KOPT-K1 (cell line): ENCODE data around the gene ARG1.

Experiments used
- H3K27ac ChIP-seq: fragments of 200-600 bp; sonication (generic); 2 replicates; pipeline ENCODE4 v1.5.1; 2016; ENCODE audit warnings: antibody characterized with exemption, mild to moderate bottlenecking, low read depth, low read length; ENCODE audit not compliant: poor library complexity, severe bottlenecking
- H3K36me3 ChIP-seq: fragments of 200-600 bp; sonication (generic); 2 replicates; pipeline ENCODE4 v1.5.1; 2017; ENCODE audit warnings: antibody characterized with exemption, mild to moderate bottlenecking, low read length, moderate library complexity; ENCODE audit not compliant: insufficient read depth
- H3K9me3 ChIP-seq: fragments of 200-600 bp; sonication (generic); 2 replicates; pipeline ENCODE4 v1.5.1; 2017; ENCODE audit warnings: antibody characterized with exemption, low read length, mild to moderate bottlenecking; ENCODE audit not compliant: insufficient read depth, poor library complexity, severe bottlenecking

Gene ARG1

DNA sequence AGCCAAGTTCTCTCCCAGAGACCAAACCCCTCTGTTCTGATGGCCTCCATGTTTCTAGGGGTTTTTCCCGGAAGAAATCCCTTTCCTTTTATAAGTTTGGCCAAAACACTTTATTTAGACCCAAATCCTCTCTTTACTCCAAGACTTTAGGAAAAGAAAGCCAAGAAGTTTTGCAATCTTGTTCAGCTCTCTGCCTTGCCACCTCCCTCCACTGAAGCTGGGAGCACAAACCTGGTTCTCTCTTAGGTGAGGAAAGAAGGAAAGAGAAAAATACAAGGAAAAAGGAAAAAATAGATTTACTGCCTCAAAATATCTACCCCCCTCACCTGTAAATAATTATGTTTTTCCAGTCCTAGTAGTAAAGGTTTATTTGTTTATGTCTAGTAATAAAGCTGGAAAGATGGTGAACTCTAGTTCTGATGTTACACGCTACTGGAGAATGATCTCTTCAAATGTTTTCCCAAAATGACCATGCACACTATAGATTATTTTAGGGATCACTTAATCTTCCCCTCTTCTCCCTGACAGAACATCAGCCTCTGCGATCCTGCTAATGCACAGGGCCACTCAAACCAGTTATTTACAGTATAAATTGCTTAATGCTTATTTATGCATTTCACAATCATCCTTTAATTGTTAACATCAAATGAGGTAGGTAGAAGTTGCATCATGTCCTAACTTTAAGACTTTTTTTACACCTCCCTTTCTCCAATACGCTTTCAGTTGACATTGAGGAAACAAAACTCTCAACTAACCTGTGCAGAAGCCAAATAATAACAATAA lies 10.9 kb upstream of the ARG1 start:
- Histone ChIP-seq H3K36me3 (no peaks in the 10 kb centered on the region), H3K27ac (no peak overlapping the region), H3K9me3 (no peaks in the 10 kb centered on the region)

DNA sequence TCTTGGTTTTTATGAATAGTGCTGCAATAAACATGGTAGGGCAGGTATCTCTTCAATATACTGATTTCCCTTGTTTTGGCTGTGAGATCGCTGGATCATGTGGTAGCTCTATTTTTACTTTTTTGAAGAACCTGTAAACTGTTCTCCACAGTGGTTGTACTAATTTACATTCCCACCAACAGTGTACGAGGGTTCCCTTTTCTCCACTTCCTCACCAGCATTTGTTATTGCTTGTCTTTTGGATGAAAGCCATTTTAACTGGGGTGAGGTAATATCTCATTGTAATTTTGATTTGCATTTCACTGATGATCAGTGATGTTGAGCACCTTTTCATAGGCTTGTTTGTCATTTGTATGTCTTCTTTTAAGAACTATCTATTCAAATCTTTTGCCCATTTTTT lies 8.0 kb upstream of the ARG1 start:
- Histone ChIP-seq H3K9me3 (no peaks in the 10 kb centered on the region), H3K36me3 (no peaks in the 10 kb centered on the region), H3K27ac (no peak overlapping the region)

DNA sequence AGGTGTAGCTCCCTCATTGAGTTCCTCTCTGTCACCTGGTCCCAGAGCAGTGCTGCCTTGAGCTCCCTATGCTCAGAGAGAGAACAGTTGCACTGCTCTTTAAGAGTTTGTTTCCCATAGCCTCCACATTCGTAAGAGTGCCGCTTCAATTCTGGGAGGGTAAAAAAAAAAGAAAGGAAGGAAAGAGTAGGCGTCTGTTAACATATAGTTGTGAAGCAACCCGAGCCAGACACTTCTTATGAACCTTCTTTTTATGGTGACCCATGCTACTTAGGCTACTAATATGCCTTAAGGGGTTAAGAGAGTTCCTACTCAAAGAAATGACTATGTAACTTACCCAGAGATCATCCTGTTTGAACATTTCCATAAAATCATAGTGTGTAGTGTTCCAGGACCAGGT lies 4.3 kb upstream of the ARG1 start:
- Histone ChIP-seq H3K36me3 (no peaks in the 10 kb centered on the region), H3K27ac (no peak overlapping the region), H3K9me3 (no peaks in the 10 kb centered on the region)

DNA sequence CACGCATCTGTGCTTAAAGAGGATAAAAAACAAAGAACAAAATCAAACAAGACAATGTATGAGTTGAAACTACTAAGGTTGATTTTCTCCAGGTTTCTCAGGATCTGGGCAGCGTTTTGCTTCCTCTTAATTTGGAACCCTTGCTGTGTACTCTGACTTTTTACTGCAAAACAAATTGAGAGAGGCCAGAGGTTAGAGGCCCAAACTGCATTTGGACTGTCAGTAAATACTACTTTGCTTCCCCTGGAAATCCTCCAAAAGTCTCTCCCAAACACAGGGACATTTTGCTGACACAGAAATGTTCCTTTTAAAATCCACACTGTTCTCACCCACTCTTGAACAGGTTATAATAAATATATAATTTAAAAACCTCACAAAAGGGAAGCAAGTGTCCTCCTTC lies 1.1 kb downstream of the ARG1 start:
- Histone ChIP-seq H3K36me3 (peaks cover 14% of the 10 kb centered on the region; the same call in 1 of the 2 replicates), H3K27ac (no peak overlapping the region), H3K9me3 (no peaks in the 10 kb centered on the region)

DNA sequence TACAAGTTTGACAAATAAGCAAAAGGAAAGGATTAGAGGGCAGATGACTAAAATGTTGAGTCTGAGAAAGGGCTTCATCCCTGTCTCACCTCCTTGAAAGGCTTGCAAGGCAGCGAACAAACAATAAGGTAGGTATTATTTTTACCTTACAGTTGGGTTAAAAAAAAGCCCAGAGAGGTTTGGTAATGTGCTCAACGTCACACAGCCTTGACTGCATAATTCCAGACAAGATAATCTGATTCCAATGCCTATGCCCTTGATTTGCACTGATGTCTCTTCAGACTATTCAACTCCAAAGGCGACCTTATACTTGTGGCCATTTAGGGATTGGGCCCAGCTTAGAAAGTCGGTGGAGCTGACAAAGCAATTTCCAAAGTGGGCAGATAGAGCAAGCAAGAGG lies 1.7 kb downstream of the ARG1 start:
- peaks cover 18% of the 10 kb centered on the region; the same call in 1 of the 2 replicates for H3K36me3 ChIP-seq
- H3K9me3 ChIP-seq, result no peaks in the 10 kb centered on the region
- H3K27ac ChIP-seq, result no peak overlapping the region

DNA sequence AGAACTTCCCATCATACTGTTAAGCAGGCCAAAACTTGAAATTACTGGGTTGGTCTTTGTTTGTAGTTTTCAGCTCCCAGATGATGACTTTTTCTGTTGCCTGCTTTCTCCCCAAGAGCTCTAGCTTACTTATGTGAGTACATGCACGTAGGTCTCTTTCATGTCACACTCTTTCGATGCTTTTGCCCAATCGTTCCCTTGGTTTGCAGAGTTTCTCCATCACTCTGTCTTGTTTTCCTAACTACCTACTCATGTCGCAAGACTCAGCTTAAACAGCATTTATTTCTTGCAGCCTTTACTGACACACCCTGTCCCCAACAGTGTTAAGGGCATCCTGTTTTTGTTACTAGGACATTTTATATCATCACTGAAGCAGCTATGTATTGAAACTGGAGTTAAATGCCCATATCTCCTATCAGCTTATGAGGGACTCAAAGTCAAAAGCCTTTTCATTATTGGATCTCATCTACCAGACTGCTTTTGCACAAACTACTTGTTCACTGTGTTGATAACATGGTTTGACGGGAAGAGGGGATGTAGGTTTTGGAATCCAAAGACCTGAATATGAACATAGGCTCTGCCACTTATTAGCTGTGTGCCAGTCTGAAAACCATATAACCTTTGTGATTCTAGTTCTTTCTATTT lies 2.9 kb downstream of the ARG1 start:
- no peaks in the 10 kb centered on the region for H3K9me3 ChIP-seq
- H3K36me3 ChIP-seq, result peaks cover 30% of the 10 kb centered on the region
- H3K27ac ChIP-seq, result no peak overlapping the region

DNA sequence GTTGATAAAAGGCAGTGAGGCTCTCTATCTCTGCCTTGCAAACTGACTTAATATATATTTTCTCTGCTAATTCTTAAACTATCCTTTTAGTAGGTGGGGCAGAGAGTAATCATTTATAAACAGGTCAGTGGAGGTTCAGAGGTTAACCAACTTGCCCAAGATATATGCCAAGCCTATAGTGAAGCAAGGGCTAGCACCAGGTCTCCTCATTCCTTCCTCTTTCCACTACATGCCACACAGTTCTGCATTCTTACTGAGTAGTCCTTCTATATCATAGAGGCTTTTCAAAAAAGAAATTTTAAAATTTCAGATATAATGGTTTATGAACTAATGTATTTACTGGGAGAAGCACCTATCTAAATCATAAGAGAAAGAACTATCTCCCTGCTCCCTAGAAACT lies 8.5 kb downstream of the ARG1 start:
- H3K36me3 ChIP-seq, result peaks cover 81% of the 10 kb centered on the region
- no peaks in the 10 kb centered on the region for H3K9me3 ChIP-seq
- no peak overlapping the region for H3K27ac ChIP-seq

DNA sequence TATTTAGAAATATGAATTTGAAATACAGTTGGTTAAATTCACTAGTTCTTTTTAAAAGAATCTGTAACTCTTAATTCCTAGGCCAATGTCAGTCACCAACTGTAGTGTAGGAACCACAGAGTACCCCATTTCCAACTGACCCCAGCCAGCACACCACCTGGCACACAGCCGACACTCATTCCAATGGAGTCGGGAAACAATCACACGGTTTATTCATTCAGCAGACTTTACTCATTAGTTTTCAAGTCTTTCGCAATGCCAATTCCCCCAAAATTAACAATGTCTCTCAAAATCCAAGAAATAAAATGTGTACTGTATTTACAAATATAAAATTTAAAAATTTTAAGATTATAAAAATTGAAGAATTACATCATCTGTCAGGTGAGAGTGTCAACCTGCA lies 13.5 kb downstream of the ARG1 start:
- H3K27ac ChIP-seq, result no peak overlapping the region
- H3K9me3 ChIP-seq, result no peaks in the 10 kb centered on the region
- H3K36me3 ChIP-seq, result peaks cover 94% of the 10 kb centered on the region

DNA sequence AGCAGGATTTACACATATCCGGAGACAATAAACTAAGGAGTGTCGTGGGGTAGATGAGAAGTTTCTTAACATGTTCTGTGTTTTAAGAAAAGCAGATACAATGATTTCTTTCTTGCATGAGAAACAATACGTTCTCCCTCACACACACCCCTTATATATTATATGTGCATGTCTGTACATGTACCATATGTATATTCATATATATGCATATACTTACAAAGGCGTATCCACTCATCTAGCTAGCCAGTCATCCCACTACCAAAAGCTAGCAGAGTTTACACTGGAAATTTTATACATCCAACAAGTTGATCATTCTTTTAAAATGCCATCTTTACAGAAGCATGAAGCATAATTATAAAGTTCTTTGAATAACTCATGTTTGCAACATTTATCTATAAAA lies 14.9 kb downstream of the ARG1 start:
- no peaks in the 10 kb centered on the region for H3K9me3 ChIP-seq
- H3K27ac ChIP-seq, result no peak overlapping the region
- H3K36me3 ChIP-seq, result peaks cover 98% of the 10 kb centered on the region

DNA sequence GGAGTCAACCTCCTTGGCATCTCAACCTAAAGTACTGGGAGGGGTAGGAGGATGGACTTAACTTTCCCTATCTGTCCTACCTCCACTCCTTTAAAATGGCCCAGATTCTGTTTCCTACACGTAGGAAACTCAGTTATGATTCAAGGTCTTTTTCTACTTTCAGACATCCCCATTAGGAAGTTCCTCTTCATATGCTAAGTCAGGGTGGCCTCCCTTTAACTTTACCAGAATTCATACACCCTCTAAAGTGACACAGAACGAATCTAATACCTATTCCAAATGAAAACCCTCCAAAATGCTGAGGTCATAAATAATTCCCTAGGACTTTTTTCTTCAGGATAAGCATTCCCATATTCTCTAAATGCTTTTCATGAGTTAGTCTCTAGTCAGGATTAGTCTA lies 15.6 kb downstream of the ARG1 start:
- Histone ChIP-seq H3K9me3 (no peaks in the 10 kb centered on the region), H3K36me3 (peaks cover 98% of the 10 kb centered on the region), H3K27ac (no peak overlapping the region)

DNA sequence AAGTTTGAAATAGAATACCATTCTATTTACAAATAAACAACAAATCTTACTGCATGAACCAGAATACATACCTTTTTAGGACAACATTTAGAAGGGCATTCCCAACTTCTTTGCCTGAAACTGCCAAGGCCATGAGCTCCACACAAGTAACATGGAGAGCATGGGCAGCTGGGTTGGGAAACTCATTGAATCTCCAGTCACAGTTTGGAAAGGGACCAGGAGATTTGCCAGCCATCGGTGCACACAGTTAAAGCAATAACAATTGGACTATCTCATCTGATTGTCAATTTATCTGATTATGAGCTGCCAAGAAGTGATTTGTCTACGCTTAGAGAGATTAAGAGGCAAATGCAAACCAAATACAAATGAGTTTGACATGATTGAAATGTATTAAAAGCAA lies 19.9 kb downstream of the ARG1 start:
- peaks cover 98% of the 10 kb centered on the region for H3K36me3 ChIP-seq
- no peaks in the 10 kb centered on the region for H3K9me3 ChIP-seq
- no peak overlapping the region for H3K27ac ChIP-seq

DNA sequence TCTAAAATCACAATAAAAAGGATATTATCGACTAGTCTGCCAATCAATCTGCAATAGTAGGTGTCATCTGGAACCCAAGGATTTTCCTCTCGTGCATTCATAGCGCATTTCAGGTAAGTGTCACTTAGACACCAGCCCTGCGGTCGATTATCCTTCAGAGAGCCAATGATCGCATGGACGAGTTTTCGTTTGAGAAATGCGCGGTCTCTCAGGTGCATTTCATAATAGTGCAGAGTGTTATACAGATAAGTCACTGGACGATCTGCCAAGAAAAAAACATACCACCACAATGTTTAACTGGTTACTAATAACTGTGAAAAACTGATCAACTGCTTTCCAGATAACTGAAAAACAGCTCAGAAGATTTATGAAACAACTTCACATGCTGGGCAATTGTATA lies 21.0 kb downstream of the ARG1 start:
- no peaks in the 10 kb centered on the region for H3K9me3 ChIP-seq
- H3K36me3 ChIP-seq, result peaks cover 98% of the 10 kb centered on the region
- H3K27ac ChIP-seq, result no peak overlapping the region

DNA sequence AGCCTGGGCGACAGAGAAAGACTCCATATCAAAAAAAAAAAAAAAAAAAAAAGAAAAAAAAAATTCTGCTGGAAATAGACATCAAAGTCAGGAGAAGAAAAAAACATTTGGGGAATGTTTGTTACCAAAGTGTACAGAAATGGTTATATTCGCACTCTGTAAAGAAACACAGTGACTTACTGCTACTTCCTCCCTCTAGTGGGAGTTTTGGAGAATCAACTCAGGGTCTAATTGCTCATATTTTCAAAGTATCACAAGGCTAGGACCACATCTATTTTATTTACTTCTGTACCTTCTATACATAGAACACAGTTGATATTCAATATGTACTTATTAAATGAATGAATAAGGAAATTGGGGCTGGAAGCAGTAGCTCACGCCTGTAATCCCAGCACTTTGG lies 24.4 kb downstream of the ARG1 start:
- no peaks in the 10 kb centered on the region for H3K9me3 ChIP-seq
- H3K36me3 ChIP-seq, result peaks cover 100% of the 10 kb centered on the region
- H3K27ac ChIP-seq, result no peak overlapping the region

DNA sequence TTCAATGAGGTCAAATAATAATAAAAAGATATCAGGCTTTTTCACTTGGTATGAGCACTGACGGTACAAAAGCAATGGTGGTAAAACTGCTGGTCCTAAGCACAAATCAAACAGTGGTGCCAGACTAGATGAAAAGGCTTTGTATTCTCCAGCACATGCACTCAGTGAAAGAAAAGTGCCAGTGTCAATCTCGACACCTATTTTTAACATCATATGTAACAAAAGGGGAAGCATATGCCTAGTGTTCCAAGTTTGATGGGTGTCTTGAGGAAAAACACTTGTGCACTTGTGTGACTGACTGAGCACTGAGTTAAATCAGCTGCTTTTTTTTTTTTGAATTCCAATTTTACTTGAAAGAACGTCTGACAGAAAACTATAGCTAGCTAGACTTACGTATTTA lies 27.7 kb downstream of the ARG1 start:
- Histone ChIP-seq H3K27ac (no peak overlapping the region), H3K36me3 (peaks cover 99% of the 10 kb centered on the region), H3K9me3 (no peaks in the 10 kb centered on the region)

DNA sequence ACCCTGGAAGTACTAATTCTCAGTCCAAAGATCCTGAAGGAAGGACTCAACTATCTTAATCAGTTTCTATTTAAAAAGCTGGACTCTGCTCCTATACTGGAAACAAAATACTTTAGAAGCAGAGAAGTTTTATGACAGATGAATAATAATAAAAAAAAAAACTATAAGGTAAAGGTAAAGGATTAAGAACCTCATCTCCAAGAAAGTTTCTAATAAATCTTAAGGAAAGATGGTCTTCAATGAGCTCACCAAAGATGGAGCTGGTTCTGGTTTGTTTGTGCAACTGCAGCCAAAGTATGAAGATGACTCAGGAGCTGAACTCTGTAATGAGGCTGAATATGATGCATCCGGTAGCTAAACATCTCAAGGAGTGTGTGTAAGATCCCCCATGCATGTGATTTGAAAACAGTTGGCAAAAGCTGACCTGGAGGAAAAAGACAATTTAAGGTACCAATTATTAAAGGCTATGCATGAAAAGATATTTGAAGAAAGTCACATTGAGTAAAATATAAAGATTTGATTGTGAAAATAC lies 29.8 kb downstream of the ARG1 start:
- H3K36me3 ChIP-seq, result peaks cover 98% of the 10 kb centered on the region
- no peak overlapping the region for H3K27ac ChIP-seq
- no peaks in the 10 kb centered on the region for H3K9me3 ChIP-seq
